Measurements from ENCODE around the gene FBXL20.

FBXL20 gene

GRCh38 chr17:39404542-39405378 is 3.3 kb upstream of the FBXL20 start:
- TF ChIP-seq CTCF (IDR thresholded peaks at IDR 0.05; ENCODE audit: low read depth, low read length) = no peak
- no peak overlapping the region for H3K27ac ChIP-seq
- peaks cover 48% of the 10 kb centered on the region for H3K36me3 ChIP-seq
- H3K4me3 ChIP-seq (ENCODE audit: low read depth, low read length) = no peak overlapping the region
- no peak for DNase-seq
- no peaks in the 10 kb centered on the region for H3K9me3 ChIP-seq (ENCODE audit: severe bottlenecking)
- H3K27me3 ChIP-seq (ENCODE audit: insufficient read depth, low read depth, severe bottlenecking) = no peaks in the 10 kb centered on the region

GRCh38 chr17:39402890-39403605 is 1.6 kb upstream of the FBXL20 start:
- no peak overlapping the region for H3K4me3 ChIP-seq (ENCODE audit: low read depth, low read length)
- no peak for DNase-seq
- no peak overlapping the region for H3K27ac ChIP-seq
- H3K27me3 ChIP-seq (ENCODE audit: insufficient read depth, low read depth, severe bottlenecking) = no peaks in the 10 kb centered on the region
- no peak for TF ChIP-seq CTCF (IDR thresholded peaks at IDR 0.05; ENCODE audit: low read depth, low read length)
- no peaks in the 10 kb centered on the region for H3K9me3 ChIP-seq (ENCODE audit: severe bottlenecking)
- H3K36me3 ChIP-seq = peaks cover 31% of the 10 kb centered on the region

GRCh38 chr17:39402244-39402889 is 941 bp upstream of the FBXL20 start:
- Histone ChIP-seq H3K9me3 (ENCODE audit: severe bottlenecking) (no peaks in the 10 kb centered on the region), H3K36me3 (peaks cover 24% of the 10 kb centered on the region), H3K27me3 (ENCODE audit: insufficient read depth, low read depth, severe bottlenecking) (no peaks in the 10 kb centered on the region), H3K4me3 (ENCODE audit: low read depth, low read length) (peak overlapping the region; percentile 95), H3K27ac (peak overlapping the region; percentile 91)
- DNase-seq = peak; percentile 95
- no peak for TF ChIP-seq CTCF (IDR thresholded peaks at IDR 0.05; ENCODE audit: low read depth, low read length)

- H3K27ac ChIP-seq = peak overlapping the region; percentile 91
- H3K9me3 ChIP-seq (ENCODE audit: severe bottlenecking) = no peaks in the 10 kb centered on the region
- H3K4me3 ChIP-seq (ENCODE audit: low read depth, low read length) = peak overlapping the region; percentile 95
- no peaks in the 10 kb centered on the region for H3K27me3 ChIP-seq (ENCODE audit: insufficient read depth, low read depth, severe bottlenecking)
- H3K36me3 ChIP-seq = peaks cover 8% of the 10 kb centered on the region
- no peak for TF ChIP-seq CTCF (IDR thresholded peaks at IDR 0.05; ENCODE audit: low read depth, low read length)
- peak; percentile 18 for DNase-seq
Measured at GRCh38 chr17:39400547-39401411, 647 bp downstream of the FBXL20 start.

GRCh38 chr17:39399791-39400190 is 1.6 kb downstream of the FBXL20 start:
- H3K4me3 ChIP-seq (ENCODE audit: low read depth, low read length) = no peak overlapping the region
- no peaks in the 10 kb centered on the region for H3K9me3 ChIP-seq (ENCODE audit: severe bottlenecking)
- TF ChIP-seq CTCF (IDR thresholded peaks at IDR 0.05; ENCODE audit: low read depth, low read length) = no peak
- no peaks in the 10 kb centered on the region for H3K27me3 ChIP-seq (ENCODE audit: insufficient read depth, low read depth, severe bottlenecking)
- peaks cover 3% of the 10 kb centered on the region; the same call in 1 of the 2 replicates for H3K36me3 ChIP-seq
- DNase-seq = no peak
- H3K27ac ChIP-seq = no peak overlapping the region

Measured in WERI-Rb-1 (cell line).